ENCODE measurements around the gene RAI1. TPM values are rescaled to one million over a fixed set of nuclear protein-coding genes. Genes with fewer than 3 reads are reported as not detected.

The RAI1 gene
- total and polyA plus RNA-seq, 2 of the 13 experiments (the other 11 are each of a cell fraction or from before 2014, with no cell fraction given): 3.4 to 5.2 TPM

DNA sequence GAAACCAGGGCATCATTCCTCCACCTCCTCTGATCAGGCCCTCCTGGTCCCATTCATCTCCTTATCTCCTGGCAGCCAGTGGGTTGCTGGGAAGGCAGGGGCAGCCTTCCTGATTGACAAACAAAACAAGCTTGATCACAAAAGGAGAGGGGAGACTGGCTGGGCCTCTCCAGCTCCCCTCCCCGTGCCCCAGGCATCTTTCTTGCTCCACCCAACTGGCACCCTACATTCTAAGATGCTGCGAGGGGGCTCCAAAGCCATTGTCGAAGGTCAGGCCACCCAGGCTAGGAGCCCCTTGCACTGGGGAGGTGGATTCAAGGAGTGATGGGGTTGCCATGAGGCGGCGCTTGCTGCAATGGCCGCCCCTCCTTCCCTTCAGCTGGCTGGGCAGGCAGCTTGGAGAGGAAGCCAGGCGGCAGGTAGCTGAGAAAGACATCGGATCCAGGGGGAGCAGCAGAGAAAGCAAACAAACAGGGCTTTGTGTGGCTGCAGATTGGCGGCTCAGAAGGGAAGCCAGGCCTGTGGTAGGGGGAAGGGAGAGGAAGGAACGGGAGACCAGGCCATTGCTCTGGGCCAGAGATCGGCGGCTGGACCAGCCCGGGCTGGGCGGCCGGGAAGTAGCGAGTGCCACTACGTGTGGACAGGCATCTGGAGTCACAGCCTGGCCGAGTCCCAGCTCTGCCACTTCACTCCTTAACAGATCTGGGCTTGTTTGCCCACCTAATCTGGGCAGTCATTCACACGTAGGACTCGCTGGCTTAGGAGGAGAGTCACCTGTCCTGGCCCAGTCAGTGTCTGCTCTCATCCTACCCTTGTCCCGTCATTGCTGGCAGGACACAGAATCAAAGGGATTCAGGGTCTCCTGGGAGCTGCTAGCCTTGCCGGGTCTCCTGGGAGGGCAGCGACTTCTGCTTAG is 12.3 kb downstream of the RAI1 start (continued):
- TF ChIP-seq, protein P1, sequence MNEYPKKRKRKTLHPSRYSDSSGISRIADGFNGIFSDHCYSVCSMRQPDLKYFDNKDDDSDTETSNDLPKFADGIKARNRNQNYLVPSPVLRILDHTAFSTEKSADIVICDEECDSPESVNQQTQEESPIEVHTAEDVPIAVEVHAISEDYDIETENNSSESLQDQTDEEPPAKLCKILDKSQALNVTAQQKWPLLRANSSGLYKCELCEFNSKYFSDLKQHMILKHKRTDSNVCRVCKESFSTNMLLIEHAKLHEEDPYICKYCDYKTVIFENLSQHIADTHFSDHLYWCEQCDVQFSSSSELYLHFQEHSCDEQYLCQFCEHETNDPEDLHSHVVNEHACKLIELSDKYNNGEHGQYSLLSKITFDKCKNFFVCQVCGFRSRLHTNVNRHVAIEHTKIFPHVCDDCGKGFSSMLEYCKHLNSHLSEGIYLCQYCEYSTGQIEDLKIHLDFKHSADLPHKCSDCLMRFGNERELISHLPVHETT (CRISPR knock-in tag; conservative IDR thresholded peaks at IDR 0.05): peak; percentile 3
- TF ChIP-seq, protein P2, sequence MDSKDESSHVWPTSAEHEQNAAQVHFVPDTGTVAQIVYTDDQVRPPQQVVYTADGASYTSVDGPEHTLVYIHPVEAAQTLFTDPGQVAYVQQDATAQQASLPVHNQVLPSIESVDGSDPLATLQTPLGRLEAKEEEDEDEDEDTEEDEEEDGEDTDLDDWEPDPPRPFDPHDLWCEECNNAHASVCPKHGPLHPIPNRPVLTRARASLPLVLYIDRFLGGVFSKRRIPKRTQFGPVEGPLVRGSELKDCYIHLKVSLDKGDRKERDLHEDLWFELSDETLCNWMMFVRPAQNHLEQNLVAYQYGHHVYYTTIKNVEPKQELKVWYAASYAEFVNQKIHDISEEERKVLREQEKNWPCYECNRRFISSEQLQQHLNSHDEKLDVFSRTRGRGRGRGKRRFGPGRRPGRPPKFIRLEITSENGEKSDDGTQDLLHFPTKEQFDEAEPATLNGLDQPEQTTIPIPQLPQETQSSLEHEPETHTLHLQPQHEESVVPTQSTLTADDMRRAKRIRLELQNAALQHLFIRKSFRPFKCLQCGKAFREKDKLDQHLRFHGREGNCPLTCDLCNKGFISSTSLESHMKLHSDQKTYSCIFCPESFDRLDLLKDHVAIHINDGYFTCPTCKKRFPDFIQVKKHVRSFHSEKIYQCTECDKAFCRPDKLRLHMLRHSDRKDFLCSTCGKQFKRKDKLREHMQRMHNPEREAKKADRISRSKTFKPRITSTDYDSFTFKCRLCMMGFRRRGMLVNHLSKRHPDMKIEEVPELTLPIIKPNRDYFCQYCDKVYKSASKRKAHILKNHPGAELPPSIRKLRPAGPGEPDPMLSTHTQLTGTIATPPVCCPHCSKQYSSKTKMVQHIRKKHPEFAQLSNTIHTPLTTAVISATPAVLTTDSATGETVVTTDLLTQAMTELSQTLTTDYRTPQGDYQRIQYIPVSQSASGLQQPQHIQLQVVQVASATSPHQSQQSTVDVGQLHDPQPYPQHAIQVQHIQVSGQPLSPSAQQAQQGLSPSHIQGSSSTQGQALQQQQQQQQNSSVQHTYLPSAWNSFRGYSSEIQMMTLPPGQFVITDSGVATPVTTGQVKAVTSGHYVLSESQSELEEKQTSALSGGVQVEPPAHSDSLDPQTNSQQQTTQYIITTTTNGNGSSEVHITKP (CRISPR knock-in tag; IDR thresholded peaks at IDR 0.05; ENCODE audit: low read depth): no peak
- TF ChIP-seq, protein P3, sequence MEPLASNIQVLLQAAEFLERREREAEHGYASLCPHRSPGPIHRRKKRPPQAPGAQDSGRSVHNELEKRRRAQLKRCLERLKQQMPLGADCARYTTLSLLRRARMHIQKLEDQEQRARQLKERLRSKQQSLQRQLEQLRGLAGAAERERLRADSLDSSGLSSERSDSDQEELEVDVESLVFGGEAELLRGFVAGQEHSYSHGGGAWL (CRISPR knock-in tag; IDR thresholded peaks at IDR 0.05): no peak
- TF ChIP-seq JUNB (CRISPR knock-in tag; IDR thresholded peaks at IDR 0.05; ENCODE audit: borderline replicate concordance) (no peak), ZNF709 (CRISPR knock-in tag; IDR thresholded peaks at IDR 0.05) (no peak), ZMYM2 (CRISPR knock-in tag; IDR thresholded peaks at IDR 0.05) (no peak), ZNF501 (CRISPR knock-in tag; IDR thresholded peaks at IDR 0.05) (no peak), RAD51 (IDR thresholded peaks at IDR 0.05; ENCODE audit: borderline replicate concordance) (no peak), MAZ (IDR thresholded peaks at IDR 0.05; ENCODE audit: borderline replicate concordance, low read depth, low read length) (no peak), MAZ (CRISPR knock-in tag; IDR thresholded peaks at IDR 0.05; ENCODE audit: low read depth) (no peak; the same call in none of the 2 replicates), ZNF780A (CRISPR knock-in tag; IDR thresholded peaks at IDR 0.05) (peak; percentile 72; the same call in 1 of the 2 replicates), IKZF1 (IDR thresholded peaks at IDR 0.05) (no peak), ZFP62 (CRISPR knock-in tag; IDR thresholded peaks at IDR 0.05) (no peak), EZH2 (conservative IDR thresholded peaks at IDR 0.05; ENCODE audit: low read depth, low read length) (no peak), ZNF232 (CRISPR knock-in tag; IDR thresholded peaks at IDR 0.05; ENCODE audit: borderline replicate concordance) (0 out of 2 replicates have a peak, but pooled peaks have one; percentile 38), SMAD3 (CRISPR knock-in tag; IDR thresholded peaks at IDR 0.05) (0 out of 2 replicates have a peak, but pooled peaks have one; percentile 28), CENPX (CRISPR knock-in tag; IDR thresholded peaks at IDR 0.05) (no peak)
- TF ChIP-seq, protein P4, sequence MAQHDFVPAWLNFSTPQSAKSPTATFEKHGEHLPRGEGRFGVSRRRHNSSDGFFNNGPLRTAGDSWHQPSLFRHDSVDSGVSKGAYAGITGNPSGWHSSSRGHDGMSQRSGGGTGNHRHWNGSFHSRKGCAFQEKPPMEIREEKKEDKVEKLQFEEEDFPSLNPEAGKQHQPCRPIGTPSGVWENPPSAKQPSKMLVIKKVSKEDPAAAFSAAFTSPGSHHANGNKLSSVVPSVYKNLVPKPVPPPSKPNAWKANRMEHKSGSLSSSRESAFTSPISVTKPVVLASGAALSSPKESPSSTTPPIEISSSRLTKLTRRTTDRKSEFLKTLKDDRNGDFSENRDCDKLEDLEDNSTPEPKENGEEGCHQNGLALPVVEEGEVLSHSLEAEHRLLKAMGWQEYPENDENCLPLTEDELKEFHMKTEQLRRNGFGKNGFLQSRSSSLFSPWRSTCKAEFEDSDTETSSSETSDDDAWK (CRISPR knock-in tag; IDR thresholded peaks at IDR 0.05): no peak
- TF ChIP-seq, protein P5, sequence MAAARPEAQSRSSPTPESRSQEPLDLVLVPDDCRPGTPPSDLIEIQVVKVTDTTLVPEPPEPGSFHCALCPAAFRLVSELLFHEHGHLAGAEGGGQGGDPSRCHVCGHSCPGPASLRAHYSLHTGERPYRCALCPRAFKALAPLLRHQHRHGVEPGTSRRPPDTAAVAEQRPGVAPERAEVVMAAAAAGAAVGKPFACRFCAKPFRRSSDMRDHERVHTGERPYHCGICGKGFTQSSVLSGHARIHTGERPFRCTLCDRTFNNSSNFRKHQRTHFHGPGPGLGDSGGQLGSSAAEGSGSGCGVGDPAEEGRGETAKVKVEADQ (CRISPR knock-in tag; IDR thresholded peaks at IDR 0.05; ENCODE audit: borderline replicate concordance): peak; percentile 31; the same call in 1 of the 2 replicates
- TF ChIP-seq, protein P6, sequence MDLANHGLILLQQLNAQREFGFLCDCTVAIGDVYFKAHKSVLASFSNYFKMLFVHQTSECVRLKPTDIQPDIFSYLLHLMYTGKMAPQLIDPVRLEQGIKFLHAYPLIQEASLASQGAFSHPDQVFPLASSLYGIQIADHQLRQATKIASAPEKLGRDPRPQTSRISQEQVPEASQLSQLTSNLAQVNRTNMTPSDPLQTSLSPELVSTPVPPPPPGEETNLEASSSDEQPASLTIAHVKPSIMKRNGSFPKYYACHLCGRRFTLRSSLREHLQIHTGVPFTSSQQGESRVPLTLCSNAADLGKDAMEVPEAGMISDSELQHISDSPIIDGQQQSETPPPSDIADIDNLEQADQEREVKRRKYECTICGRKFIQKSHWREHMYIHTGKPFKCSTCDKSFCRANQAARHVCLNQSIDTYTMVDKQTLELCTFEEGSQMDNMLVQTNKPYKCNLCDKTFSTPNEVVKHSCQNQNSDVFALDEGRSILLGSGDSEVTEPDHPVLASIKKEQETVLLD (CRISPR knock-in tag; IDR thresholded peaks at IDR 0.05; ENCODE audit: low read depth): 0 out of 2 replicates have a peak, but pooled peaks have one; percentile 32

Data from HepG2 (cell line).